Left lung (tissue), 10 donors: ENCODE data around the gene CSNK1G1. TPM values are rescaled to one million over a fixed set of nuclear protein-coding genes. Genes with fewer than 3 reads are reported as not detected.
A peak's percentile ranks its signal among the peaks of the same experiment; 100 is the strongest.

Source experiments
- ATAC-seq: fragments of 200-7000 bp; cut with Tn5 transposase; one replicate; pipeline ENCODE4 v1.9.1; 2020; ENCODE audit warnings: moderate library complexity
- DNase-seq, 4 donors: peaks; one replicate each; pipeline ENCODE4 v3.0.0-alpha.2; 2013 to 2020
- H3K27ac ChIP-seq, 2 donors: fragments of 200-600 bp; sonication (generic) in 1 of 2; one replicate each; pipeline versions ENCODE4 v1.5.0 to v1.8.0; 2020 to 2021
- H3K27me3 ChIP-seq, 2 donors: fragments of 200-600 bp; sonication (generic) in 1 of 2; one replicate each; pipeline versions ENCODE4 v1.5.0 to v1.8.0; 2020 to 2021
- H3K36me3 ChIP-seq, 2 donors: fragments of 200-600 bp; sonication (generic) in 1 of 2; one replicate each; pipeline versions ENCODE4 v1.5.0 to v1.8.0; 2020 to 2021
- H3K4me1 ChIP-seq, 2 donors: fragments of 200-600 bp; one replicate each; pipeline ENCODE4 v1.8.0; 2021
- H3K4me3 ChIP-seq, 2 donors: fragments of 200-600 bp; sonication (generic) in 1 of 2; one replicate each; pipeline versions ENCODE4 v1.5.0 to v1.8.0; 2020 to 2021; ENCODE audit warnings: mild to moderate bottlenecking in 1 of 2
- H3K9me3 ChIP-seq, 2 donors: fragments of 200-600 bp; sonication (generic) in 1 of 2; one replicate each; pipeline versions ENCODE4 v1.5.0 to v1.8.0; 2020 to 2021
- intact Hi-C, 2 donors: fragments of 100-400 bp; cut with DNase I; formaldehyde crosslinking; loops; one replicate each; pipeline versions ENCODE4 v1.11.2 to v1.14.2; 2022
- polyA plus RNA-seq, 6 donors: library from polyadenylated mRNA; unstranded; fragments of 120-200 nt; gene quantifications; one replicate each; pipeline ENCODE4 v1.2.1, GENCODE V29; 2013; ENCODE audit not compliant: insufficient read length in 6 of 6
- total RNA-seq, 2 donors: library from RNA; stranded (reverse); fragmentation: NEBNext Ultra II Directional; extraction: Animal tissue kit (Norgen Biotek cat#: 25700); gene quantifications; one replicate each; pipeline ENCODE4 v1.2.1, GENCODE V29; 2021
- TF ChIP-seq, protein P1 (sequence below), 2 donors: fragments of 200-600 bp; sonication (generic) in 1 of 2; IDR thresholded peaks; one replicate each; pipeline versions ENCODE4 v1.5.0 to v1.8.0; 2021; ENCODE audit warnings: antibody characterized with exemption in 2 of 2
- donor health status: DM: no; HTN: yes; CAD: no.
- donor health status: DM: no; HTN: no; CAD: no.

Gene CSNK1G1
- total and polyA plus RNA-seq, 8 donors, result 17.7 to 23.1 (median 20.5) TPM

DNA sequence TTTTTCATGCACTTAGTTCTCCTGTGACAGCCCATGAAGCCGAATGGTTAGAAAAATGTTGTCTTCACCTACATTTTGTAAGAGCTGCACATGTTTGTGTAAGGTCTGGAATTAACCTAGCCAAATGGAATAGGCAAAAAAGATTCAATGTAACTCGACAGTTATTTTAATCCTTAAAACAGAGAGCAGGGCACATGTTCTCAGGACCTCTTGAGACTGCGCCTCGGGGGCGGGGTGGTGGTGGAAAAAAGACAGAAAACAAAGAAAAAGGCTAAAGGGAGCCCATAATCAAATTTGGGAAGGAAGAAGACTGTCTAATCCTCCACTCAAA lies 702 bp upstream of the CSNK1G1 start:
- TF ChIP-seq, protein P1, sequence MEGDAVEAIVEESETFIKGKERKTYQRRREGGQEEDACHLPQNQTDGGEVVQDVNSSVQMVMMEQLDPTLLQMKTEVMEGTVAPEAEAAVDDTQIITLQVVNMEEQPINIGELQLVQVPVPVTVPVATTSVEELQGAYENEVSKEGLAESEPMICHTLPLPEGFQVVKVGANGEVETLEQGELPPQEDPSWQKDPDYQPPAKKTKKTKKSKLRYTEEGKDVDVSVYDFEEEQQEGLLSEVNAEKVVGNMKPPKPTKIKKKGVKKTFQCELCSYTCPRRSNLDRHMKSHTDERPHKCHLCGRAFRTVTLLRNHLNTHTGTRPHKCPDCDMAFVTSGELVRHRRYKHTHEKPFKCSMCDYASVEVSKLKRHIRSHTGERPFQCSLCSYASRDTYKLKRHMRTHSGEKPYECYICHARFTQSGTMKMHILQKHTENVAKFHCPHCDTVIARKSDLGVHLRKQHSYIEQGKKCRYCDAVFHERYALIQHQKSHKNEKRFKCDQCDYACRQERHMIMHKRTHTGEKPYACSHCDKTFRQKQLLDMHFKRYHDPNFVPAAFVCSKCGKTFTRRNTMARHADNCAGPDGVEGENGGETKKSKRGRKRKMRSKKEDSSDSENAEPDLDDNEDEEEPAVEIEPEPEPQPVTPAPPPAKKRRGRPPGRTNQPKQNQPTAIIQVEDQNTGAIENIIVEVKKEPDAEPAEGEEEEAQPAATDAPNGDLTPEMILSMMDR (IDR thresholded peaks at IDR 0.05), result no peak
- H3K36me3 ChIP-seq, result no peaks in the 10 kb centered on the region
- H3K9me3 ChIP-seq, result no peaks in the 10 kb centered on the region
- DNase-seq, result no peak
- peak overlapping the region; percentile 82 to 83 for H3K4me3 ChIP-seq
- H3K27me3 ChIP-seq, result no peaks in the 10 kb centered on the region
- H3K27ac ChIP-seq, result peak overlapping the region; percentile 36 to 77
- intact Hi-C loops, result loop anchor here in 1 of 2 donors (5.0 kb wide), 1 partner anchor 144 kb away; no protein-coding TSS in a partner anchor
- ATAC-seq, result no peak
- peaks cover 4 to 24% of the 10 kb centered on the region in 2 donors for H3K4me1 ChIP-seq

DNA sequence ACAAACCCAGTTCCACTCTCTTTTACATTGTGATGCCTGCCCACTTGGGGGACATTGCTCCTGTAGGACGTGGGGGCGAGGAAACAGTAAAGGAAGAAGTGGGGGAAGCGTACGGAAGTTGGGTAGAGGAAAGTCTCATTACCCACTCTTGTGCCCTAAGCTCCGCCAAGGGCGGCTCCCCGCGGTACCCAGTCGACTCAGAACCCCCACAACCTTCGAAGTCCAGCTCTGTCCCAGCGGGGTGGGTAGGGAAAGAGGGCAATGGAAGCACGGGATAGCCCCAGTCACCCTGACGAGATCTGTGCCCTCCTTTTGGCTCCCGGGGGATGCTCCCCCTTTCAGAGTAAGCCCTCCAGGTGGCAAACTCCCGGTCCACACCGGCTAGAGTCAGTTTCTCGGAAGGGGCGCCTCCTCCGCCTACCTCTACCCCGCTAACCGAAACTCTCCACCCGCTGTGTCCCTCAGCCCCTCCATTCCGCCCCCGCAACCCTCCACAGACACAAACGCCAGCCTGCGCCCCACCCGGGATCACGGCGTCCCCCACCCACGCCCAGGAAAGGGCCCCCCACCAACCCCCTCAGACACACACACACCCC lies 527 bp downstream of the CSNK1G1 start:
- H3K27ac ChIP-seq, result peak overlapping the region; percentile 36 to 77
- DNase-seq (peak in 3 of 4 donors; percentile 13 to 75 (median 35)), ATAC-seq (peak; percentile 43)
- H3K4me3 ChIP-seq, result peak overlapping the region; percentile 82 to 83
- TF ChIP-seq, protein P1 (IDR thresholded peaks at IDR 0.05), result no peak
- H3K36me3 ChIP-seq, result no peaks in the 10 kb centered on the region
- intact Hi-C loops, result loop anchor here in 1 of 2 donors (5.0 kb wide), 1 partner anchor 143 kb away; no protein-coding TSS in a partner anchor
- H3K4me1 ChIP-seq, result peaks cover 4 to 28% of the 10 kb centered on the region in 2 donors
- no peaks in the 10 kb centered on the region for H3K9me3 ChIP-seq
- no peaks in the 10 kb centered on the region for H3K27me3 ChIP-seq

DNA sequence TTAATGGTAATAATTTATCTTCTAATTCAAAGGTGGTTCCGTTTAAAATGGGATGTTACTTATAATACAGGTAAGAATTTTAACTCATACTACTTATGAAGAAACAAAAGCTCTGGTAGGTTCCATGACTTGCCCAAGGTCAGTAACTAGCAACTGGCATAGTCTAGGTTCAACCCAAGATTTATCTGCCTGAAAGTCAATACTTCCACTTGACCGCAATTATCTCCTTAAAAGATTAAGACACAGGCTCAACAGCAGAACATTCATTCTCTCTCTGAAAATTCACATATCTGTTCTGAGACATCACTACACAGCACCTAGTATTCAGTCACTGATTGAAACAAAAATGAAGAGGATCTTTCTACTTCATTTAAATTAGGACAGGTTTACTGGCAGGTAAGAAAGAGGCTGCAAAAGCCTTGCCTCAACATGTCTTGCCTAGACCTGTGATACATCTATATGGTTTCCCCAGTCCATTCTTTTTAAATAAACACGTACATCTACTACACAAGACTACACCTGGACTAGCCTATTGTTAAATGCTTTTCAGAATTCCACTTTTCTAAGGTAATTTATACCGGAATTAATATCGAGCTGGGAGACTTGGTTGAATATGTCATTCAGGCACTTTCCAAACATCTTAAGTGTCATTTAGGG lies 1.2 kb downstream of the CSNK1G1 start:
- H3K27me3 ChIP-seq, result no peaks in the 10 kb centered on the region
- intact Hi-C loops, result loop anchor here in 1 of 2 donors (5.0 kb wide), 1 partner anchor 143 kb away; no protein-coding TSS in a partner anchor
- peaks cover 4 to 28% of the 10 kb centered on the region in 2 donors for H3K4me1 ChIP-seq
- no peak for ATAC-seq
- TF ChIP-seq, protein P1 (IDR thresholded peaks at IDR 0.05), result no peak
- DNase-seq, result no peak
- H3K4me3 ChIP-seq, result peak overlapping the region; percentile 82 to 83
- no peaks in the 10 kb centered on the region for H3K9me3 ChIP-seq
- peak overlapping the region in 1 of 2 donors; percentile 77 for H3K27ac ChIP-seq
- H3K36me3 ChIP-seq, result no peaks in the 10 kb centered on the region

DNA sequence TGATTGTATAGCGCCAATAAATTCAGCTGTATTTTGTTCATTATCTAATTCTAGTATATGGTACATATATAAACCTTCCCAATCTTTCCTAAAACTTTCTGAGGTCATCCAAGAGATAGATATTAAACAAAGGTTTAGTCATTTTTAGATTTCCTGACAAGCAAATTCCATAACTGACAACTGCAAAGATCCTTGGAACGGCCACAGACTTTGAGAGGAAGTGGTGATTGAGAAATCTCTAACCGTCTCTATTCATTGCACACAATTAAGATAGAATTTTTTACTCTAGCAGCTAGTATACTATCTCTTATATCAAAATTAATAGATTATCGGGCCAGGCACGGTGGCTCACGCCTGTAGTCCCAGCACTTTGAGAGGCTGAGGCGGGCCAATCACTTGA lies 4.7 kb downstream of the CSNK1G1 start:
- H3K9me3 ChIP-seq, result no peaks in the 10 kb centered on the region
- no peak for DNase-seq
- no peak overlapping the region for H3K4me3 ChIP-seq
- TF ChIP-seq, protein P1 (IDR thresholded peaks at IDR 0.05), result no peak
- peaks cover 0 to 18% of the 10 kb centered on the region in 2 donors for H3K36me3 ChIP-seq
- ATAC-seq, result no peak
- intact Hi-C loops, result no loop called here
- no peaks in the 10 kb centered on the region for H3K27me3 ChIP-seq
- H3K4me1 ChIP-seq, result peaks cover 0 to 22% of the 10 kb centered on the region in 2 donors
- H3K27ac ChIP-seq, result no peak overlapping the region

DNA sequence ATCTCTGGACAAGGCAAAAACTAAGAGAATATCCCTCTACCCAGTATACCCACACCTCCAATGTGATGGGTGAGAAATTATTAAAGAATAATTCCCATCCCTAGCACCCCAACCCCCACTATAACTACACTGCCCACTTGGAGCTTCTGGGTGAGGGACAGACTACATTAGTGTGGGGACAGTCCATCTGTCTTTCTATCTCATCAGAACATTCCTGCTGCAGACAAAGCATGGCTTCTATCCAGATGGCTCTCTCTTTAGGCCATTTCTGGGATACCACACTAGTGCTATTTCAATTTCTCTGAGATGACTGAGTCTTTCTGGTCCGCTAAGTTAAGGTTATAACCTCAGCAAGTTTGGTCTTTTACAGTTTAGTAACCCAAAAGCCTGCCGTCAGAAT lies 6.6 kb downstream of the CSNK1G1 start:
- Histone ChIP-seq H3K4me3 (no peak overlapping the region), H3K9me3 (no peaks in the 10 kb centered on the region), H3K27me3 (no peaks in the 10 kb centered on the region), H3K4me1 (peaks cover 0 to 21% of the 10 kb centered on the region in 2 donors), H3K36me3 (peaks cover 0 to 18% of the 10 kb centered on the region in 2 donors), H3K27ac (no peak overlapping the region)
- intact Hi-C loops, result no loop called here
- DNase-seq (no peak), ATAC-seq (no peak)
- TF ChIP-seq, protein P1 (IDR thresholded peaks at IDR 0.05), result no peak
